Activated T-cell treated with anti-CD3 and anti-CD28 coated beads, Interleukin-2, amount 50 U/mL, for 24 hours (primary cell): ENCODE measurements around the gene NRXN3.

Experiments
- DNase-seq: peaks from one replicate; pipeline ENCODE4 v3.0.0-alpha.2; 2020
- H3K27ac Mint-ChIP-seq: 2 replicates; pipeline ENCODE4 v1.8.0; 2020; ENCODE audit warnings: mild to moderate bottlenecking, mixed read lengths
- H3K27me3 Mint-ChIP-seq: 2 replicates; pipeline ENCODE4 v1.8.0; 2020; ENCODE audit warnings: mixed read lengths
- H3K36me3 Mint-ChIP-seq: 2 replicates; pipeline ENCODE4 v1.8.0; 2020; ENCODE audit warnings: low read depth, mixed read lengths
- H3K4me1 Mint-ChIP-seq: 2 replicates; pipeline ENCODE4 v1.8.0; 2020; ENCODE audit warnings: low read depth, mixed read lengths
- H3K4me3 Mint-ChIP-seq: 2 replicates; pipeline ENCODE4 v1.8.0; 2020; ENCODE audit warnings: mild to moderate bottlenecking, moderate library complexity, mixed read lengths
- H3K9me3 Mint-ChIP-seq: 2 replicates; pipeline ENCODE4 v1.8.0; 2020; ENCODE audit warnings: mixed read lengths

NRXN3 gene

DNA sequence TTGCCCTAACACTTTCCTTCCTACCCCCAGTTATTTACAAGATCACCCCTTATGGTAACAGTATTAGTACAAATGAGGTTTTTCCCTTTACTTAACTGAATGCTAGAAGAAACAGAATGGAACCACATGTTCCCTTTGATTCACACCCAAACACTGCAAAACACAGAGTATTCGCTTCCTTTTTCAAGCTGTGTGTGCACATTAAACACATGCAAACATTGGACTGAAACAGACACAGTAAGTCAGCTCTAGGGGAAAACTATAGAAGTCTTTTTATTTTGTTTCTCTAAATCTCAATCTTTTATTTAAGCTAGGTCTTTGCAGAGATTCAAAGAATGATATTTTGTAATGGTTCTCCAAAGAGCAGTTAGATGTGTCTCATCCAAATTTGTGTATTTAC, 1312.7 kb downstream of the NRXN3 start:
- H3K4me1 Mint-ChIP-seq: no peaks in the 10 kb centered on the region
- H3K36me3 Mint-ChIP-seq: no peaks in the 10 kb centered on the region
- no peak overlapping the region for H3K27ac Mint-ChIP-seq
- no peaks in the 10 kb centered on the region for H3K27me3 Mint-ChIP-seq
- DNase-seq: no peak
- peaks cover 2% of the 10 kb centered on the region for H3K9me3 Mint-ChIP-seq
- H3K4me3 Mint-ChIP-seq: no peak overlapping the region

DNA sequence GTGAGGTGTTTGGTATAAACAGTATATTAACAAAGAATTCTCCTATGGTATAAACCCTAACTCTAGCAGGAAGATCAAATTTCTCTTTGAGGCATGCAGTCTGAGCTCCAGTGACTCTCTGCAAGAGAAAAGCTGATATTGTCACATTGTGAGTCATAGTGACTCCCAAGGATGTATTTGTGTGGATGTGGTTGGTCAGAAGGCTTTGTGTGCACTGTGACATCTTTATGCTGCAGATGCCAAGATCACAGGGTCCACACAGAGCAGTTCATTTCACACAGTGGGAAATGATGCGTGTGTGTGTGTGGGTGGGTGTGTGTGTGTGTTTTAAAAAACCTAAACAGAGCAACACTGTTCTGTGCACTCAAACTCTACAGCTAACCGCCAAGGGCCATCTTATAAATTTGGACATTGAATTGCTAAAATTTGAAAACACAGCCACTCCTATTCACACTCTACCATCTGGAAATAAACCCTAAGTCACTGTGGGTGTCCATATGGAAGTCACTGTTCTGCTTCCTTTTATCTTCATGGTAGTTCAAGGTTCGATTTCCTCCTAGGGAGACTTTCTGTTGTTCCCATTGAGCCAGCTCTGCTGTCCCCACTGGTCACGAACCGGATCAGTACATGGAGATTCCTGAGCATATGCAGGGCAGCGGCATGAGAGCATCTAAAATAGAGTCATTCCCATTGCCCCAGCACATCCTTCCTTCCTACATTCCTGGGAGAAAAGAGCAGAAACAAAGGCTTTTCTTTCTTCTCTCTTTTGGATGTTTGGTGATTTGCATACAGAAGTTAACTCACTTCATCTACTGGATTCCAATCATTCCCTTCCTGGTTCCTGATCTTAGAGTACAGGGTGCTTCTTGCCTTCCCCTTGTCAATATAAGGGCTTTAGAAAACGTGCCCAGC, 1313.6 kb downstream of the NRXN3 start:
- Mint-ChIP-seq H3K27ac (no peak overlapping the region), H3K4me1 (no peaks in the 10 kb centered on the region), H3K9me3 (peaks cover 2% of the 10 kb centered on the region), H3K36me3 (no peaks in the 10 kb centered on the region), H3K4me3 (no peak overlapping the region), H3K27me3 (no peaks in the 10 kb centered on the region)
- DNase-seq: no peak

DNA sequence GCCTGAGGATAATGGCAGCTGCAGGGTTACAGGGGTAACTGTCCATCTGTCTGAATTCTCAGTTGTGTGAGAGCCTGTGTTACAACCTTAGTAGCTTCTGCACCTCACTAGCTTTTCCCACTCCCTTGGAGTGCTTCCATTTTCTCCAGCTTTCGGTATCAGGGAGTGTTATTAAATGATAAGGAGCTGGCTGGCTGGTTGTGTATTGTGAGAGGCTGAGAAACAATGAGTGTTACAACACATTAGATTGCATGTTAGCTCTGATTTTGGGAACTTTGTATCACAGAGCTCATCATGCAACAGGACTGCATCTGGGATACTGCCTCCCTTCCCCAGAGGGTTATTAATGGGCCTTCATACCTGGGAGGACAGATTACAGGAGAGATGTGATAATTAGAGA, 1317.5 kb downstream of the NRXN3 start:
- H3K27ac Mint-ChIP-seq: no peak overlapping the region
- H3K36me3 Mint-ChIP-seq: no peaks in the 10 kb centered on the region
- H3K4me1 Mint-ChIP-seq: no peaks in the 10 kb centered on the region
- H3K9me3 Mint-ChIP-seq: no peaks in the 10 kb centered on the region
- H3K27me3 Mint-ChIP-seq: no peaks in the 10 kb centered on the region
- H3K4me3 Mint-ChIP-seq: no peak overlapping the region
- DNase-seq: no peak

DNA sequence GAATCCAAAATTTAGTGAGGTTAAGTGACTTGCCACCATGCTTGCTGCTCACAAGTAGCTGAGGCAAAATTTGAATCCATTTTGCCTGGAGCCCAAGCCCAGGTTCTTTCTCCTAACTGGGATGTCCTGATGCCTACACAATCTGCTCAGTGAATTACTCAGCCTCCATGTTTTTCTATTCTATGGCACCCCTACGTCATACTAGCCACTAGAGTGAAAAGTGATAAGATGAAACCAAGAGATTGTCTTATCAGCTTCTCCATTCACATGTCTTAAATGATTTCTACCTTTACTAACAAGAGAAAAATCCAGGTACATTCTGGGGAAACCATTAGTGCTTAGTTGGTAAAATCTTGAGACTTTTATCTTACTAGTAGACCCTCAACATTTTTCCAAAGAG, 1321.0 kb downstream of the NRXN3 start:
- H3K4me1 Mint-ChIP-seq: no peaks in the 10 kb centered on the region
- DNase-seq: no peak
- H3K4me3 Mint-ChIP-seq: no peak overlapping the region
- H3K27me3 Mint-ChIP-seq: no peaks in the 10 kb centered on the region
- H3K27ac Mint-ChIP-seq: no peak overlapping the region
- H3K36me3 Mint-ChIP-seq: no peaks in the 10 kb centered on the region
- peaks cover 2% of the 10 kb centered on the region for H3K9me3 Mint-ChIP-seq

- no peaks in the 10 kb centered on the region for H3K36me3 Mint-ChIP-seq
- peaks cover 2% of the 10 kb centered on the region for H3K9me3 Mint-ChIP-seq
- H3K4me1 Mint-ChIP-seq: no peaks in the 10 kb centered on the region
- no peak overlapping the region for H3K27ac Mint-ChIP-seq
- H3K4me3 Mint-ChIP-seq: no peak overlapping the region
- no peaks in the 10 kb centered on the region for H3K27me3 Mint-ChIP-seq
- DNase-seq: no peak
Measured at GRCh38 chr14:79493081-79493645, 1323.0 kb downstream of the NRXN3 start.

DNA sequence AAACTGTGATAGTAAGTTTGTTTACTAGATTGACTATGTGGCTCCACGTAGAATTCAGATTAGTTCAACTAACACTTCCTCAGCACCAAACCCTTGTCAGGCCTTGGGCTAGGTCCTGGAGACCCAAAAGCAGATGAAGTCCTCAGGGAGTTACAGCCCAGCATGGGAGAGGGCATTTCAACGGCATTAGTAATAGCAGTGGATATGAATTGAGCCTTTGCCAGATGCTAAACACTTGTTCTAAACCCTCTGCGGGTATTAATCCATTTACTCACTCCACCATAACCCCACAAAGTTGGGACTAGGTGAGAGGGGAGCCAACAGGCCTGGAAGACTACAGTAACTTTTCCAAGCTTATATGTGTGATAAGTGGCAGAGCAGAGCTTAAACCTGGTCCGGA, 1326.5 kb downstream of the NRXN3 start:
- Mint-ChIP-seq H3K4me3 (no peak overlapping the region), H3K4me1 (no peaks in the 10 kb centered on the region), H3K27me3 (no peaks in the 10 kb centered on the region), H3K36me3 (no peaks in the 10 kb centered on the region), H3K9me3 (peaks cover 2% of the 10 kb centered on the region), H3K27ac (no peak overlapping the region)
- no peak for DNase-seq

DNA sequence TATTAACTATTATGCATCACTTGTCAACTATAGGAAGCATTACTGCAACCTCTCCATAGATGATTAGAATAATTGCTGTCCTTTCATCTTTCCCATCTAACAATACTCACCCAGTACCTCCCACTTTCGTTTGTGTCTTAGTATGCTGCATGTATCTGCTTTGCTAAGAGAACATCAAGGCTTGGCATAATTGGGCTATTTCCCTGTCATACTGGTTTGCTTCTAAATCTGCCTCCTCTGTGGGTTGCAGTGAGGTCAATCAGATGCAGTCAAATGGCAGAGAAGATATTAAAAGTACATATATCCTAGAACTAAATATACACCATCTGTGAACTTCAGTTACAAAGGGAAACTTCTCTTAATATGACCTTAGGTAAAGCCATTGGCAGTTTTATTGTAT, 1330.3 kb downstream of the NRXN3 start:
- H3K4me1 Mint-ChIP-seq: no peaks in the 10 kb centered on the region
- no peak overlapping the region for H3K4me3 Mint-ChIP-seq
- H3K9me3 Mint-ChIP-seq: no peaks in the 10 kb centered on the region
- H3K27ac Mint-ChIP-seq: no peak overlapping the region
- no peak for DNase-seq
- H3K27me3 Mint-ChIP-seq: no peaks in the 10 kb centered on the region
- H3K36me3 Mint-ChIP-seq: no peaks in the 10 kb centered on the region

DNA sequence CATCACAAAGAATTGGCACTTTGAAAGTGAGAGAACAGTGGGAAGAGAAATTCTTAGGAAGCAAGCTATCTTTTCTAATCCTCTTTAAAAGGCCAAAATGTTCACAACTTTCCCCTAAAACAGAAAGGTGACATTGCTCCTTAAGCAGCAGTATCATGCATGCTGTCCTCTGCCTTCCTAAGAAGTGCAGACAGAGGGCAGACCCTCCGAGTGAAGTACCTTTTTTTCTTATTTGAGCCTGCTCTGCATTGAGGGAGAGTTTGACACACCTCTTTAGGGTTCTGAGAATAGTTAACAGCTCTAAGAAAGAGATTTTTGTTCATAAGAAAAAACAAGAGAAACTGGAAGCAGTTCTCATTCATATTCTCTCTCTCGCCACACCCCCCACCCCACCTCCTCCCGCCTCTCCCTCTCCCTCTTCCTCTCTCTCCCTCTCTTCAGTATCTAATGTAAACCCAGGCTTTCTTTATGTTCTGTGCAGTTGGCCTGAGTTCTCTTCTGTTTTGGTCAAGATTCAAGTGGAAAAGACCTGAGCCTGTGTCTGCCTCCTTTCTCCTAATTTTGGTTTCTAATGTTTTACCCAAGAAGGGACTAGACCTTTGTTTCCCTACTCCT, 1332.1 kb downstream of the NRXN3 start:
- no peak overlapping the region for H3K4me3 Mint-ChIP-seq
- no peaks in the 10 kb centered on the region for H3K9me3 Mint-ChIP-seq
- H3K27ac Mint-ChIP-seq: no peak overlapping the region

DNA sequence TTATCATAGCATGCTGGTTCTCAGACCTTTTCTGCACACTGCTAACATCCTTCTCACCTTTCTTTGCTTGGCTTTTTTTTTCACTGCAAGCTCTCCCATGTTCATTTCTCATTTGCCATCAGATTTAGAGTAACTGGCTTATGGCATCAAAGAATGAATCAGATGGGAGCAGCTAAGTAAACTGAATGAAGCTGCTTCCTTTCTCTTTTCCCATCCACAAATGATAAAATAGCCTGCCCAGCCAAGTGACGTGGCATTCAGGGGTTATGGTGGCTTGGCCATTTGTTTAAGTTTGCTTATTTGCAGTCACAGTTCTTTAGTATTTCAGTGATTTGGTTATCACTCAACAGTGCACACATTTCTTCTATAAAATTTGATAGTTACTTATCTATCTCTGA, 1332.6 kb downstream of the NRXN3 start:
- Mint-ChIP-seq H3K4me1 (no peaks in the 10 kb centered on the region), H3K27ac (no peak overlapping the region), H3K36me3 (no peaks in the 10 kb centered on the region), H3K27me3 (no peaks in the 10 kb centered on the region), H3K4me3 (no peak overlapping the region), H3K9me3 (peaks cover under 1% of the 10 kb centered on the region)
- DNase-seq: no peak

More for the DNA sequence above, 1332.1 kb downstream of the NRXN3 start:
- Mint-ChIP-seq H3K4me1 (no peaks in the 10 kb centered on the region), H3K27me3 (no peaks in the 10 kb centered on the region), H3K36me3 (no peaks in the 10 kb centered on the region)
- no peak for DNase-seq

DNA sequence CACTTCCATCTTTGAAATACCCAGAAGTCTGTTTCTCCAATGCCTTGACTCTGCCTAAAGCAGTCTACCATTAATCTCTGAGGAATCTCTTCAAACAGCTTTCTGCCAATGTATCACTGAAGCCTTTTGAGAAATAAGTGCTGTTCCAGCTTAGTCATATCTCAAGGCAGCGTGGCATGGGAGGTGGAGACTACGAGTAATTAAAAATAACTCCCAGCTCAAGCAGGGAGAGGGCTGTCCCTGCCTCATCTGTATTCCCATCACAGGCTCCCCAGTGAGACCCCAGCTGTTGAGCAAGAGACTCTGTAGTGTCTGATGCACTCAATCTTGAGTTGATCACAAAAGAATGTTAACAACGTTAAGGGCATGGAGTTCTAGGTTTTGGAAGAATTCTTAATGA, 1340.5 kb downstream of the NRXN3 start:
- H3K27ac Mint-ChIP-seq: no peak overlapping the region
- H3K4me3 Mint-ChIP-seq: no peak overlapping the region
- no peak for DNase-seq
- no peaks in the 10 kb centered on the region for H3K4me1 Mint-ChIP-seq
- no peaks in the 10 kb centered on the region for H3K27me3 Mint-ChIP-seq
- H3K9me3 Mint-ChIP-seq: peaks cover 3% of the 10 kb centered on the region
- no peaks in the 10 kb centered on the region for H3K36me3 Mint-ChIP-seq

DNA sequence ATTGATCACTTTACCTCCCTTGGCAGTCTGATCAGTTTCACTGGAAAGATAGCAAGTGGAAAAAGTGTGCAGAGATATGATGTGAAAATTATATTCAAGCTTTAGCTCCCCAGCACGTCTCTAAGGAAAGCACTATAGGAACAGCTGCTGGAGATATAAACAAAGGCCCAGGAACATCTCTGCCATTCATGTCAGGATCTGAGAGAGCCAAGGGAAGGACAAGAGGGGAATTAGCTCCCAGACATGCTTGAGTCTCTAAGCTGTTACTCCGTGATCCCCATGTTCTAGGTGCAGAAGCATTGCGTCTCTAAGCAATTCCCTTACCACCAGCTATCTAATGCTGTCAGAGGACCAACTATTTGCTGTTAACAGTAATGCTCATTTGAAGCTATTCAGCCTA, 1341.0 kb downstream of the NRXN3 start:
- DNase-seq: no peak
- Mint-ChIP-seq H3K36me3 (no peaks in the 10 kb centered on the region), H3K4me3 (no peak overlapping the region), H3K27ac (no peak overlapping the region), H3K27me3 (no peaks in the 10 kb centered on the region), H3K9me3 (peaks cover 3% of the 10 kb centered on the region), H3K4me1 (no peaks in the 10 kb centered on the region)

- Mint-ChIP-seq H3K9me3 (no peaks in the 10 kb centered on the region), H3K27me3 (no peaks in the 10 kb centered on the region), H3K36me3 (no peaks in the 10 kb centered on the region), H3K27ac (no peak overlapping the region), H3K4me3 (no peak overlapping the region), H3K4me1 (no peaks in the 10 kb centered on the region)
- no peak for DNase-seq
Measured at GRCh38 chr14:79513446-79513845, 1343.3 kb downstream of the NRXN3 start.

DNA sequence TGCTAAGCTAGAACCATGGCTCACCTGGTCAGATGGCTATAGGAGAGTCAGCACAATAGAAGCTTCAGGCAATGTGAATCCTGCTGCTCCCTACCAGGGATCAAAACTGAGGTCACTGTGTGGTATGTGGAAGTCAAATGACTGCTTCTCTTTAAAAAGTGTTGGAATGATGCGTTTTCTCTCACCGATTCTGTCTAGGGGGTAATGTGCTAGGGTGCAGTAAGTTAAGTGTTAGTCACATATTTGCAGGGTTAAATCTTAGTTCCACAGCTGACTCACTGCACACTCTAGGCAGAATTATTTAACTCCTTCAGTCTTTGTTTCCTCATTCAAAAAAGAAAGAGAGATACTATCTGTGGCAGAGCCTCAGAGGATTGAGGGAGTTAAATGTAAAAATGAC, 1344.5 kb downstream of the NRXN3 start:
- Mint-ChIP-seq H3K9me3 (no peaks in the 10 kb centered on the region), H3K4me1 (no peaks in the 10 kb centered on the region), H3K27ac (no peak overlapping the region), H3K4me3 (no peak overlapping the region), H3K36me3 (no peaks in the 10 kb centered on the region), H3K27me3 (no peaks in the 10 kb centered on the region)
- DNase-seq: no peak

GRCh38 chr14:79515158-79515557, 1345.0 kb downstream of the NRXN3 start:
- Mint-ChIP-seq H3K9me3 (no peaks in the 10 kb centered on the region), H3K4me1 (no peaks in the 10 kb centered on the region)
- DNase-seq: no peak

DNA sequence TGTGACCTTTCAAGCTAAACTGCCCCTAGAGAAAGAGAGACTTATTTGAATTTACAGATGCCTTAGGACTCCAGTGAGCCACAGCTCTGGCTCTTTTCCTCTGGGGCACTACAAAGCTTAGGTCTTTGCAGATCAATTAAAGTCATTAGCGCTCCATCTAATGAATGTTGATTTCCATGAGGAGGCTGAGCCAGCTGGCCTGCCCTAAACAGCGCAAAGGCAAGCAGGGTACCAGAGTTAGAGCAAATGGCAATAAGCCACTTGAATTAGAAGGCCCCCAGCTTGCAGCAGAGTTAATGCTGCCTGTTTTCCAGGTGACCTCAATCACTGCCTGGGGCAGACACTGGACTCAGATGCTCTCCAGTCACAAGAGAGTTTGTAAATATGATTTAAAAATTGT, 1345.8 kb downstream of the NRXN3 start:
- DNase-seq: no peak
- Mint-ChIP-seq H3K36me3 (no peaks in the 10 kb centered on the region), H3K4me3 (no peak overlapping the region)

More at GRCh38 chr14:79515158-79515557, 1345.0 kb downstream of the NRXN3 start:
- H3K27me3 Mint-ChIP-seq: no peaks in the 10 kb centered on the region
- no peaks in the 10 kb centered on the region for H3K36me3 Mint-ChIP-seq
- no peak overlapping the region for H3K4me3 Mint-ChIP-seq
- H3K27ac Mint-ChIP-seq: no peak overlapping the region

More for the DNA sequence above, 1345.8 kb downstream of the NRXN3 start:
- H3K27ac Mint-ChIP-seq: no peak overlapping the region
- H3K27me3 Mint-ChIP-seq: no peaks in the 10 kb centered on the region
- no peaks in the 10 kb centered on the region for H3K4me1 Mint-ChIP-seq
- peaks cover 2% of the 10 kb centered on the region for H3K9me3 Mint-ChIP-seq
